ENCODE results near the gene CNIH2. TPM values are rescaled to one million over a fixed set of nuclear protein-coding genes. Genes with fewer than 3 reads are reported as not detected.

CNIH2 gene
- total and polyA plus RNA-seq, 2 experiments from 2014 or later = 4.3 to 9.2 TPM

DNA sequence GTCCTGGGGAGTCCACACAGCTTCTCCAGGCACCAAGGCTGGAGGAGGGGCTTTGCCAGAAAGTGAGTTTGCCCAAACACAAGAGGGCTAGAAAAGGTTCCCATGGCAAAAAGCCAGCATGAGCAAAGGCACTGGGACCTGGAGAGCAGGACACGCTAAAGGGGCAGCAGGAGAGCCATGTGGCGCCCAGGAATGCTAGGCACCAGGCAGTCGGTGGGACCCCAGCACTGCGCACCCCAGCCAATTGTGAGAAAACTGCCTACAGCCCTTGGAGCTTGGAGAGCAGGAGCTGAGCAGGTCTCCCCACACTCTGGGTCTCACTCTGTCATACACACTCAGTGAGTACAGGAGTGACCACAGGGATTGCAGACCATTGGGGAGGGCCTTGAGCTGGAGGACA, 14.7 kb upstream of the CNIH2 start (continued):
- TF ChIP-seq, protein P1, sequence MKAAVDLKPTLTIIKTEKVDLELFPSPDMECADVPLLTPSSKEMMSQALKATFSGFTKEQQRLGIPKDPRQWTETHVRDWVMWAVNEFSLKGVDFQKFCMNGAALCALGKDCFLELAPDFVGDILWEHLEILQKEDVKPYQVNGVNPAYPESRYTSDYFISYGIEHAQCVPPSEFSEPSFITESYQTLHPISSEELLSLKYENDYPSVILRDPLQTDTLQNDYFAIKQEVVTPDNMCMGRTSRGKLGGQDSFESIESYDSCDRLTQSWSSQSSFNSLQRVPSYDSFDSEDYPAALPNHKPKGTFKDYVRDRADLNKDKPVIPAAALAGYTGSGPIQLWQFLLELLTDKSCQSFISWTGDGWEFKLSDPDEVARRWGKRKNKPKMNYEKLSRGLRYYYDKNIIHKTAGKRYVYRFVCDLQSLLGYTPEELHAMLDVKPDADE (IDR thresholded peaks at IDR 0.05) = no peak
- TF ChIP-seq, protein P2, sequence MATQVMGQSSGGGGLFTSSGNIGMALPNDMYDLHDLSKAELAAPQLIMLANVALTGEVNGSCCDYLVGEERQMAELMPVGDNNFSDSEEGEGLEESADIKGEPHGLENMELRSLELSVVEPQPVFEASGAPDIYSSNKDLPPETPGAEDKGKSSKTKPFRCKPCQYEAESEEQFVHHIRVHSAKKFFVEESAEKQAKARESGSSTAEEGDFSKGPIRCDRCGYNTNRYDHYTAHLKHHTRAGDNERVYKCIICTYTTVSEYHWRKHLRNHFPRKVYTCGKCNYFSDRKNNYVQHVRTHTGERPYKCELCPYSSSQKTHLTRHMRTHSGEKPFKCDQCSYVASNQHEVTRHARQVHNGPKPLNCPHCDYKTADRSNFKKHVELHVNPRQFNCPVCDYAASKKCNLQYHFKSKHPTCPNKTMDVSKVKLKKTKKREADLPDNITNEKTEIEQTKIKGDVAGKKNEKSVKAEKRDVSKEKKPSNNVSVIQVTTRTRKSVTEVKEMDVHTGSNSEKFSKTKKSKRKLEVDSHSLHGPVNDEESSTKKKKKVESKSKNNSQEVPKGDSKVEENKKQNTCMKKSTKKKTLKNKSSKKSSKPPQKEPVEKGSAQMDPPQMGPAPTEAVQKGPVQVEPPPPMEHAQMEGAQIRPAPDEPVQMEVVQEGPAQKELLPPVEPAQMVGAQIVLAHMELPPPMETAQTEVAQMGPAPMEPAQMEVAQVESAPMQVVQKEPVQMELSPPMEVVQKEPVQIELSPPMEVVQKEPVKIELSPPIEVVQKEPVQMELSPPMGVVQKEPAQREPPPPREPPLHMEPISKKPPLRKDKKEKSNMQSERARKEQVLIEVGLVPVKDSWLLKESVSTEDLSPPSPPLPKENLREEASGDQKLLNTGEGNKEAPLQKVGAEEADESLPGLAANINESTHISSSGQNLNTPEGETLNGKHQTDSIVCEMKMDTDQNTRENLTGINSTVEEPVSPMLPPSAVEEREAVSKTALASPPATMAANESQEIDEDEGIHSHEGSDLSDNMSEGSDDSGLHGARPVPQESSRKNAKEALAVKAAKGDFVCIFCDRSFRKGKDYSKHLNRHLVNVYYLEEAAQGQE (IDR thresholded peaks at IDR 0.05; ENCODE audit: unreplicated experiment) = no peak
- TF ChIP-seq, protein P3, sequence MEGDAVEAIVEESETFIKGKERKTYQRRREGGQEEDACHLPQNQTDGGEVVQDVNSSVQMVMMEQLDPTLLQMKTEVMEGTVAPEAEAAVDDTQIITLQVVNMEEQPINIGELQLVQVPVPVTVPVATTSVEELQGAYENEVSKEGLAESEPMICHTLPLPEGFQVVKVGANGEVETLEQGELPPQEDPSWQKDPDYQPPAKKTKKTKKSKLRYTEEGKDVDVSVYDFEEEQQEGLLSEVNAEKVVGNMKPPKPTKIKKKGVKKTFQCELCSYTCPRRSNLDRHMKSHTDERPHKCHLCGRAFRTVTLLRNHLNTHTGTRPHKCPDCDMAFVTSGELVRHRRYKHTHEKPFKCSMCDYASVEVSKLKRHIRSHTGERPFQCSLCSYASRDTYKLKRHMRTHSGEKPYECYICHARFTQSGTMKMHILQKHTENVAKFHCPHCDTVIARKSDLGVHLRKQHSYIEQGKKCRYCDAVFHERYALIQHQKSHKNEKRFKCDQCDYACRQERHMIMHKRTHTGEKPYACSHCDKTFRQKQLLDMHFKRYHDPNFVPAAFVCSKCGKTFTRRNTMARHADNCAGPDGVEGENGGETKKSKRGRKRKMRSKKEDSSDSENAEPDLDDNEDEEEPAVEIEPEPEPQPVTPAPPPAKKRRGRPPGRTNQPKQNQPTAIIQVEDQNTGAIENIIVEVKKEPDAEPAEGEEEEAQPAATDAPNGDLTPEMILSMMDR (conservative IDR thresholded peaks at IDR 0.05; ENCODE audit: low read depth in 2 of 2) = no peak

DNA sequence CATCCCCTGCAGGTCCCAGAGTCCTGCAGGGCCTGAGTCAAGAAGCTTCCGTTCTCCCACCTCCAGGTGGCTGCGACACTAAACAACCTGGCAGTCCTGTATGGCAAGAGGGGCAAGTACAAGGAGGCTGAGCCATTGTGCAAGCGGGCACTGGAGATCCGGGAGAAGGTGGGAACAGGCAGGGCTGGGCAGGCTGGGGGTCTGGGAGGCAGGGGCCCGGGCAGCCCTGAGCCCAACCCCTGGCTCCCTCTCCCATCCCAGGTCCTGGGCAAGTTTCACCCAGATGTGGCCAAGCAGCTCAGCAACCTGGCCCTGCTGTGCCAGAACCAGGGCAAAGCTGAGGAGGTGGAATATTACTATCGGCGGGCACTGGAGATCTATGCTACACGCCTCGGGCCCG, 14.2 kb upstream of the CNIH2 start:
- H3K9me2 ChIP-seq (ENCODE audit: insufficient read depth) = no peaks in the 10 kb centered on the region
- no peak for TF ChIP-seq NANOG (IDR thresholded peaks at IDR 0.05; ENCODE audit: borderline replicate concordance)
- TF ChIP-seq POLR2AphosphoS5 (IDR thresholded peaks at IDR 0.05; ENCODE audit: low read depth) = no peak
- no peak for TF ChIP-seq EZH2phosphoT487 (IDR thresholded peaks at IDR 0.05; ENCODE audit: unreplicated experiment)
- no peak for TF ChIP-seq CREB1 (CRISPR knock-in tag; IDR thresholded peaks at IDR 0.05; ENCODE audit: low read depth)
- TF ChIP-seq ZNF331 (CRISPR knock-in tag; IDR thresholded peaks at IDR 0.05; ENCODE audit: low read depth) = no peak
- TF ChIP-seq, protein P4, sequence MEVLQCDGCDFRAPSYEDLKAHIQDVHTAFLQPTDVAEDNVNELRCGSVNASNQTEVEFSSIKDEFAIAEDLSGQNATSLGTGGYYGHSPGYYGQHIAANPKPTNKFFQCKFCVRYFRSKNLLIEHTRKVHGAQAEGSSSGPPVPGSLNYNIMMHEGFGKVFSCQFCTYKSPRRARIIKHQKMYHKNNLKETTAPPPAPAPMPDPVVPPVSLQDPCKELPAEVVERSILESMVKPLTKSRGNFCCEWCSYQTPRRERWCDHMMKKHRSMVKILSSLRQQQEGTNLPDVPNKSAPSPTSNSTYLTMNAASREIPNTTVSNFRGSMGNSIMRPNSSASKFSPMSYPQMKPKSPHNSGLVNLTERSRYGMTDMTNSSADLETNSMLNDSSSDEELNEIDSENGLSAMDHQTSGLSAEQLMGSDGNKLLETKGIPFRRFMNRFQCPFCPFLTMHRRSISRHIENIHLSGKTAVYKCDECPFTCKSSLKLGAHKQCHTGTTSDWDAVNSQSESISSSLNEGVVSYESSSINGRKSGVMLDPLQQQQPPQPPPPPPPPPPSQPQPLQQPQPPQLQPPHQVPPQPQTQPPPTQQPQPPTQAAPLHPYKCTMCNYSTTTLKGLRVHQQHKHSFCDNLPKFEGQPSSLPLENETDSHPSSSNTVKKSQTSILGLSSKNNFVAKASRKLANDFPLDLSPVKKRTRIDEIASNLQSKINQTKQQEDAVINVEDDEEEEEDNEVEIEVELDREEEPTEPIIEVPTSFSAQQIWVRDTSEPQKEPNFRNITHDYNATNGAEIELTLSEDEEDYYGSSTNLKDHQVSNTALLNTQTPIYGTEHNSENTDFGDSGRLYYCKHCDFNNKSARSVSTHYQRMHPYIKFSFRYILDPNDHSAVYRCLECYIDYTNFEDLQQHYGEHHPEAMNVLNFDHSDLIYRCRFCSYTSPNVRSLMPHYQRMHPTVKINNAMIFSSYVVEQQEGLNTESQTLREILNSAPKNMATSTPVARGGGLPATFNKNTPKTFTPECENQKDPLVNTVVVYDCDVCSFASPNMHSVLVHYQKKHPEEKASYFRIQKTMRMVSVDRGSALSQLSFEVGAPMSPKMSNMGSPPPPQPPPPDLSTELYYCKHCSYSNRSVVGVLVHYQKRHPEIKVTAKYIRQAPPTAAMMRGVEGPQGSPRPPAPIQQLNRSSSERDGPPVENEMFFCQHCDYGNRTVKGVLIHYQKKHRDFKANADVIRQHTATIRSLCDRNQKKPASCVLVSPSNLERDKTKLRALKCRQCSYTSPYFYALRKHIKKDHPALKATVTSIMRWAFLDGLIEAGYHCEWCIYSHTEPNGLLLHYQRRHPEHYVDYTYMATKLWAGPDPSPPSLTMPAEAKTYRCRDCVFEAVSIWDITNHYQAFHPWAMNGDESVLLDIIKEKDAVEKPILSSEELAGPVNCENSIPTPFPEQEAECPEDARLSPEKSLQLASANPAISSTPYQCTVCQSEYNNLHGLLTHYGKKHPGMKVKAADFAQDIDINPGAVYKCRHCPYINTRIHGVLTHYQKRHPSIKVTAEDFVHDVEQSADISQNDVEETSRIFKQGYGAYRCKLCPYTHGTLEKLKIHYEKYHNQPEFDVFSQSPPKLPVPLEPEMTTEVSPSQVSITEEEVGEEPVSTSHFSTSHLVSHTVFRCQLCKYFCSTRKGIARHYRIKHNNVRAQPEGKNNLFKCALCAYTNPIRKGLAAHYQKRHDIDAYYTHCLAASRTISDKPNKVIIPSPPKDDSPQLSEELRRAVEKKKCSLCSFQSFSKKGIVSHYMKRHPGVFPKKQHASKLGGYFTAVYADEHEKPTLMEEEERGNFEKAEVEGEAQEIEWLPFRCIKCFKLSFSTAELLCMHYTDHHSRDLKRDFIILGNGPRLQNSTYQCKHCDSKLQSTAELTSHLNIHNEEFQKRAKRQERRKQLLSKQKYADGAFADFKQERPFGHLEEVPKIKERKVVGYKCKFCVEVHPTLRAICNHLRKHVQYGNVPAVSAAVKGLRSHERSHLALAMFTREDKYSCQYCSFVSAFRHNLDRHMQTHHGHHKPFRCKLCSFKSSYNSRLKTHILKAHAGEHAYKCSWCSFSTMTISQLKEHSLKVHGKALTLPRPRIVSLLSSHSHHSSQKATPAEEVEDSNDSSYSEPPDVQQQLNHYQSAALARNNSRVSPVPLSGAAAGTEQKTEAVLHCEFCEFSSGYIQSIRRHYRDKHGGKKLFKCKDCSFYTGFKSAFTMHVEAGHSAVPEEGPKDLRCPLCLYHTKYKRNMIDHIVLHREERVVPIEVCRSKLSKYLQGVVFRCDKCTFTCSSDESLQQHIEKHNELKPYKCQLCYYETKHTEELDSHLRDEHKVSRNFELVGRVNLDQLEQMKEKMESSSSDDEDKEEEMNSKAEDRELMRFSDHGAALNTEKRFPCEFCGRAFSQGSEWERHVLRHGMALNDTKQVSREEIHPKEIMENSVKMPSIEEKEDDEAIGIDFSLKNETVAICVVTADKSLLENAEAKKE (CRISPR knock-in tag; IDR thresholded peaks at IDR 0.05) = no peak
- no peak for TF ChIP-seq JUNB (IDR thresholded peaks at IDR 0.05; ENCODE audit: unreplicated experiment)
- TF ChIP-seq, protein P1 (IDR thresholded peaks at IDR 0.05) = no peak
- no peak for TF ChIP-seq EZH2 (IDR thresholded peaks at IDR 0.05; ENCODE audit: low read depth, unreplicated experiment)
- TF ChIP-seq ZNF114 (CRISPR knock-in tag; IDR thresholded peaks at IDR 0.05) = no peak

More for the DNA sequence above, 14.2 kb upstream of the CNIH2 start:
- no peaks in the 10 kb centered on the region for H3K9me3 Mint-ChIP-seq
- H3K4me2 ChIP-seq = no peak overlapping the region
- peaks cover 6% of the 10 kb centered on the region for H3K4me1 ChIP-seq (ENCODE audit: insufficient read depth)
- 0 out of 2 replicates have a peak, but pooled peaks cover 9% of the 10 kb centered on the region for H3K36me3 ChIP-seq (ENCODE audit: insufficient read depth)
- peaks cover 12% of the 10 kb centered on the region for H3K4me1 Mint-ChIP-seq
- no peak for DNase-seq (ENCODE audit: low spot score)
- H3K4me3 Mint-ChIP-seq = no peak overlapping the region
- peaks cover 10% of the 10 kb centered on the region; the same call in 1 of the 2 replicates for H3K79me2 ChIP-seq (replicated peaks; ENCODE audit: insufficient read depth)
- H3K4me3 ChIP-seq = no peak overlapping the region
- ATAC-seq = no peak
- H3K36me3 Mint-ChIP-seq (ENCODE audit: low read depth) = peaks cover 43% of the 10 kb centered on the region
- H3K27ac ChIP-seq (ENCODE audit: low read depth) = no peak overlapping the region
- H3K27ac Mint-ChIP-seq = no peak overlapping the region
- peaks cover 10% of the 10 kb centered on the region for H3K27me3 Mint-ChIP-seq (ENCODE audit: insufficient read depth, low read depth, poor library complexity)
- peaks cover 8% of the 10 kb centered on the region; the same call in 1 of the 2 replicates for H4K20me1 ChIP-seq (replicated peaks; ENCODE audit: insufficient read depth)
- H2AFZ ChIP-seq = no peak overlapping the region
- H3K27me3 ChIP-seq (ENCODE audit: insufficient read depth) = no peaks in the 10 kb centered on the region
- peaks cover 11% of the 10 kb centered on the region for H3F3A ChIP-seq (replicated peaks; ENCODE audit: low read depth)

All from GM23338 (cell line).